Kidney (tissue), 14 donors: ENCODE data around the gene INO80E. TPM values are rescaled to one million over a fixed set of nuclear protein-coding genes. Genes with fewer than 3 reads are reported as not detected.

Experiments
- DNase-seq, 5 donors: peaks; one replicate each; pipeline ENCODE4 v3.0.0-alpha.2; 2013 to 2020
- FAIRE-seq: peaks from 2 replicates; lab custom pipeline; 2012; peaks lifted over from hg19 to GRCh38; lab: Jason Lieb, UNC
- H3K27ac ChIP-seq, 2 donors: one replicate each; pipeline ENCODE4 v1.7.0; 2013; ENCODE audit warnings: low read depth in 2 of 2, low read length in 2 of 2, inconsistent platforms in 1 of 2
- H3K27me3 ChIP-seq: one replicate; pipeline ENCODE4 v1.7.1; 2013; ENCODE audit warnings: low read length, inconsistent platforms; ENCODE audit not compliant: control insufficient read depth, insufficient read depth
- H3K36me3 ChIP-seq, 3 donors: one replicate each; pipeline versions ENCODE4 v1.7.0 to v1.7.1; 2013; ENCODE audit warnings: low read length in 3 of 3, control low read depth in 1 of 3, inconsistent platforms in 1 of 3; ENCODE audit not compliant: insufficient read depth in 3 of 3, control insufficient read depth in 2 of 3
- H3K4me1 ChIP-seq, 3 donors: one replicate each; pipeline versions ENCODE4 v1.7.0 to v1.7.1; 2013; ENCODE audit warnings: low read length in 3 of 3, inconsistent platforms in 1 of 3, low read depth in 1 of 3; ENCODE audit not compliant: control insufficient read depth in 2 of 3, insufficient read depth in 2 of 3
- H3K4me3 ChIP-seq, 3 donors: one replicate each; pipeline versions ENCODE4 v1.7.0 to v1.8.1; 2013; ENCODE audit warnings: low read length in 3 of 3, control low read depth in 1 of 3, inconsistent platforms in 1 of 3
- H3K9ac ChIP-seq, 3 donors: one replicate each; pipeline versions ENCODE4 v1.7.0 to v1.7.1; 2013; ENCODE audit warnings: low read length in 3 of 3, control low read depth in 1 of 3, inconsistent platforms in 1 of 3
- H3K9me3 ChIP-seq, 3 donors: one replicate each; pipeline versions ENCODE4 v1.7.0 to v1.7.1; 2013; ENCODE audit warnings: low read length in 3 of 3, control low read depth in 1 of 3, inconsistent platforms in 1 of 3; ENCODE audit not compliant: control insufficient read depth in 2 of 3, insufficient read depth in 1 of 3
- intact Hi-C: fragments of 100-400 bp; cut with DNase I; formaldehyde crosslinking; loops from one replicate; pipeline ENCODE4 v1.11.1; 2022
- polyA plus RNA-seq: library from polyadenylated mRNA; stranded (reverse); fragments of 350-450 nt; fragmentation: Illumina TruSeq; extraction: RNeasy Lipid Tissue Mini Kit (QIAGEN cat#74804); gene quantifications from one replicate; pipeline ENCODE4 v1.2.3, GENCODE V29; 2014; ENCODE audit warnings: low read depth, low replicate concordance; ENCODE audit not compliant: insufficient read depth
- total RNA-seq: library from RNA; stranded (reverse); fragmentation: NEBNext Ultra II Directional; extraction: Animal tissue kit (Norgen Biotek cat#: 25700); gene quantifications from one replicate; pipeline ENCODE4 v1.2.1, GENCODE V29; 2021
- TF ChIP-seq, protein P1 (sequence below): IDR thresholded peaks from 3 replicates; pipeline ENCODE4 v1.5.1; 2012; ENCODE audit warnings: mild to moderate bottlenecking, moderate library complexity, borderline replicate concordance; ENCODE audit not compliant: insufficient read depth; ENCODE audit errors: extremely low read depth
- donor health status: control.
- donor health status: control.
- donor health status: control.
- donor health status: control.
- donor health status: control.
- donor health status: DM: yes; HTN: yes; CAD: no.
- donor health status: Normal renal cell carcinoma (clear cell type).

INO80E gene
- total and polyA plus RNA-seq, 2 donors from 2014 or later: 52.7 to 74.1 TPM

DNA sequence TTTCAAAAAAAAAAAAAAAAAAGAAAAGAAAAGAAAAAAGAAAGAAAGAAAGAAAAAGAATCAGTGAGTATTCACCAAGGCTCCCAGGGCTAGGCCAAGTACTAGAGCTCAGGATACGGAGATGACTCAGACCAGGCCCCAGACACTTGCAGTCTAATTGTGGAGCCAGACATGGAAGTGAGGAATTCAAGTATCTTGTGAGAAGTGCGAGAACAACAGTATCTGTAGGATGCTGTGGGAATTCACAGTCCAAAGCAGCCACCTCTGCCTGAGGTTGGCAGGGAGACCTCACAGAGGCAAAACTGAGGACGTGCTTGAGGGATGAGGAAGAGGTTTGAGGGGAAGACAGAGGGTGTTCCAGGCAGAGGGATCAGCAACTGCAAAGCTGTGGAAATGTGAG, 55.5 kb downstream of the INO80E start:
- H3K4me1 ChIP-seq: peaks cover 0 to 8% (median 4%) of the 10 kb centered on the region in 3 donors
- no peaks in the 10 kb centered on the region for H3K36me3 ChIP-seq
- no peak overlapping the region for H3K9ac ChIP-seq
- no peaks in the 10 kb centered on the region for H3K27me3 ChIP-seq
- TF ChIP-seq, protein P1, sequence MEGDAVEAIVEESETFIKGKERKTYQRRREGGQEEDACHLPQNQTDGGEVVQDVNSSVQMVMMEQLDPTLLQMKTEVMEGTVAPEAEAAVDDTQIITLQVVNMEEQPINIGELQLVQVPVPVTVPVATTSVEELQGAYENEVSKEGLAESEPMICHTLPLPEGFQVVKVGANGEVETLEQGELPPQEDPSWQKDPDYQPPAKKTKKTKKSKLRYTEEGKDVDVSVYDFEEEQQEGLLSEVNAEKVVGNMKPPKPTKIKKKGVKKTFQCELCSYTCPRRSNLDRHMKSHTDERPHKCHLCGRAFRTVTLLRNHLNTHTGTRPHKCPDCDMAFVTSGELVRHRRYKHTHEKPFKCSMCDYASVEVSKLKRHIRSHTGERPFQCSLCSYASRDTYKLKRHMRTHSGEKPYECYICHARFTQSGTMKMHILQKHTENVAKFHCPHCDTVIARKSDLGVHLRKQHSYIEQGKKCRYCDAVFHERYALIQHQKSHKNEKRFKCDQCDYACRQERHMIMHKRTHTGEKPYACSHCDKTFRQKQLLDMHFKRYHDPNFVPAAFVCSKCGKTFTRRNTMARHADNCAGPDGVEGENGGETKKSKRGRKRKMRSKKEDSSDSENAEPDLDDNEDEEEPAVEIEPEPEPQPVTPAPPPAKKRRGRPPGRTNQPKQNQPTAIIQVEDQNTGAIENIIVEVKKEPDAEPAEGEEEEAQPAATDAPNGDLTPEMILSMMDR: no peak
- FAIRE-seq: no peak
- intact Hi-C loops: no loop called here
- no peak overlapping the region for H3K27ac ChIP-seq
- no peak overlapping the region for H3K4me3 ChIP-seq
- no peak for DNase-seq
- H3K9me3 ChIP-seq: no peaks in the 10 kb centered on the region

DNA sequence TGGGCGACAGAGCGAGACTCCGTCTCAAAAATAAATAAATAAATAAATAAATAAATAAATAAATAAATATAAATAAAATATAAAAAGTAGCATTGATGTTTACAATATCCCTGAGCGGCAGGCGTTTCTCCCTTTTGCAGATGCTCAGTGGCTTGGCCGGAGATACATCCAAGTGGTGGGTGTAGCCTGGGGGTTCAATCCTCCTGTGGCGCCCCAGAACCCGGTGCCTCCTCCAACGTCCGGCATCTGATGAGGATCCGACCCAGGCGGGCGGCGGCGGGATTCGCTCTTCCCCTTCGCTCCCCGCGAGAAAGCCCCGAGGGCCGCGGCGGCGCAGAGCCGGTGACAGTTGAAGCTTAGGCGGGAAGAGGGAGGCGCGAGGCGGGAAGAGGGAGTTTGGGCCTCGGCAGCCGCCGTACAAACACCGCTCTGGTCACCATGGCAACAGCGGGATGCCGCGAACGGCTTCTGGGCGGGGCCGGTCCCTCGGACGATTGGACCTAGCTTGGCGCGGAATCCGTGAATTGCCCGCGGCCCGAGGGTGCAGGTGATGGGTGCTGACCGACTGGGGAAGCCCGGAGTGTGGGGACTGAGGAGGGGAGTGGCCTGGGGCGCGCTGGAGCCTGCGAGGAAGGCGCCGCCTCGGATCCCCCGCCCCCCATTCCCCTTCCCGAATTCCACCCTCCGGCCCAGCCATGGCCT, 56.8 kb downstream of the INO80E start:
- Histone ChIP-seq H3K9ac (peak overlapping the region; percentile 36 to 78 (median 59)), H3K4me3 (peak overlapping the region; percentile 60 to 71 (median 70)), H3K4me1 (peaks cover 0 to 8% (median 4%) of the 10 kb centered on the region in 3 donors), H3K36me3 (no peaks in the 10 kb centered on the region), H3K9me3 (no peaks in the 10 kb centered on the region), H3K27me3 (no peaks in the 10 kb centered on the region), H3K27ac (peak overlapping the region in 1 of 2 donors; percentile 59)
- intact Hi-C loops: no loop called here
- DNase-seq (peak; percentile 93 to 98 (median 96)), FAIRE-seq (no peak)
- TF ChIP-seq, protein P1: no peak

DNA sequence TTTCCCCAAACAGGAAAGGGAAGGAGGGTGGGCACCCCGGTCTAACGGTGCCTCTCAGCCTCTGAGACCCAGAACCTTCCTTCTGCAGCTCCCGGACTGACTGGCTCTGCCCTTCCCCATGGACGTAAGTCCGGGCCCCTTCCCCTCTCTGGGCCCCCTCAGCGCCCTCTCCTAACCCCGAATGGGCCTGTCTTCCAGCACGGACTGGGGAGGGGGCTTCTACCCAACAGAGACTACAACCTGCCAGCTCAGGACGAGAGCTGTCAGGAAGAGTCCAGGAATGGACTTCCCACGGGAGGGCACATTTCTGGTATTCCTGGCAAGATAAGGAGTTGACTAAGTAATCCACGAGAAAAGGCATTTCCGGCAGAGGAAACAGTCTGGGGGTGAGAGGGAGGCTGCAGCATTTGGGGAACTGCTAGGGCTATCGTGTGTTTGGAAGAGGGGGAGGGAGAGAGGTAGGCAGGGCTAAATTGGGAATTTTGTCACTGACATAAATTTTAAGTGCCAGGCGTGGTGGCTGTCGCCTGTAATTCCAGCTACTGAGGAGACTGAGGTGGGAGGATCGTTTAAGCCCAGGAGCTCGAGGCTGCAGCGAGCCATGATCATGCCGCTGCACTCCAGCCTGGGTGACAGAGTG, 57.5 kb downstream of the INO80E start:
- FAIRE-seq (no peak), DNase-seq (peak in 3 of 5 donors; percentile 39 to 68 (median 54))
- Histone ChIP-seq H3K27ac (peak overlapping the region in 1 of 2 donors; percentile 59), H3K9ac (peak overlapping the region; percentile 36 to 78 (median 59)), H3K27me3 (no peaks in the 10 kb centered on the region), H3K36me3 (no peaks in the 10 kb centered on the region), H3K4me3 (peak overlapping the region; percentile 60 to 71 (median 70)), H3K9me3 (no peaks in the 10 kb centered on the region), H3K4me1 (peaks cover 0 to 8% (median 4%) of the 10 kb centered on the region in 3 donors)
- TF ChIP-seq, protein P1: no peak
- intact Hi-C loops: no loop called here
